ENCODE results near the gene PKHD1. TPM values are rescaled to one million over a fixed set of nuclear protein-coding genes. Genes with fewer than 3 reads are reported as not detected.

PKHD1 gene
- total and polyA plus RNA-seq, 12 donors: 0.03 to 0.22 (median 0.09) TPM; not detected in 3

DNA sequence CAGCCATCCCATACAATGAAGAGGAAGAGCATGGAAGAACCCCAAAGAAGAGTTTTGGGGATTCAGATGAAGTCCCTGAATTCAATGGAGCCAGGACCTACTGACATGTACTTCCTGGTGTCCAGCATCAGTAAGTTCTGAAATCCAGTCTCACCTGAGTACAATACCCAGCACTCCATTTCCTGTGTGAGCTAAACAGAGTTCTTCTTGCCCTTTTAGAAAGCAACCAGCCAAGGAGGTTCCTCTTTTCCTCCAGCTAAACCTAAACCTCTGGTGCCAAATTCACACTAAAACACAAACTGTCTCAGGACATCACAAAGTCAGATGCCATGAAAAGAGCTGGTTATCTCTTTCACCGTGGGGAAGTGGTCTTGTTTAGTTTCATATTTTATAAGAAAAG lies 71.5 kb downstream of the PKHD1 start:
- WGBS, 4 donors: 51 to 70% (median 62%) methylated on average over 1 of the region's 1 CpG

DNA sequence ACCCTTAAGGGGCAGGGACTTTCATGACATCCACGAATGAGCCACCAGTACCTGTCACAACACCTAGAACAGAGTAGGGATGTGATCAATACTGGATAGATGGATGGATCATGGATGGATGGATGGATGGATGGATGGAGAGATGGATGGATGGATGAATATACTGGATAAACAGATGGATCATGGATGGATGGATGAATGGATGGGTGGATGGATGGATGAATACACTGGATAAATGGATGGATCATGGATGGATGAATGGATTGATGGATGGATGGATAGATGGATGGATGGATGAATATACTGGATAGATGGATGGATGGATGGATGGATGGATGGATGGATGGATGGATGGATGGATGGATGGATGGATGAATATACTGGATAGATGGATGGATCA lies 73.0 kb downstream of the PKHD1 start:
- DNase-seq: no peak
- H3K9me3 ChIP-seq (replicated peaks in 1 of 3): no peaks in the 10 kb centered on the region
- no peak for TF ChIP-seq POLR2A (IDR thresholded peaks at IDR 0.05)
- TF ChIP-seq, protein P1, sequence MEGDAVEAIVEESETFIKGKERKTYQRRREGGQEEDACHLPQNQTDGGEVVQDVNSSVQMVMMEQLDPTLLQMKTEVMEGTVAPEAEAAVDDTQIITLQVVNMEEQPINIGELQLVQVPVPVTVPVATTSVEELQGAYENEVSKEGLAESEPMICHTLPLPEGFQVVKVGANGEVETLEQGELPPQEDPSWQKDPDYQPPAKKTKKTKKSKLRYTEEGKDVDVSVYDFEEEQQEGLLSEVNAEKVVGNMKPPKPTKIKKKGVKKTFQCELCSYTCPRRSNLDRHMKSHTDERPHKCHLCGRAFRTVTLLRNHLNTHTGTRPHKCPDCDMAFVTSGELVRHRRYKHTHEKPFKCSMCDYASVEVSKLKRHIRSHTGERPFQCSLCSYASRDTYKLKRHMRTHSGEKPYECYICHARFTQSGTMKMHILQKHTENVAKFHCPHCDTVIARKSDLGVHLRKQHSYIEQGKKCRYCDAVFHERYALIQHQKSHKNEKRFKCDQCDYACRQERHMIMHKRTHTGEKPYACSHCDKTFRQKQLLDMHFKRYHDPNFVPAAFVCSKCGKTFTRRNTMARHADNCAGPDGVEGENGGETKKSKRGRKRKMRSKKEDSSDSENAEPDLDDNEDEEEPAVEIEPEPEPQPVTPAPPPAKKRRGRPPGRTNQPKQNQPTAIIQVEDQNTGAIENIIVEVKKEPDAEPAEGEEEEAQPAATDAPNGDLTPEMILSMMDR (IDR thresholded peaks at IDR 0.05): no peak
- H3K4me3 ChIP-seq: no peak overlapping the region
- no peak overlapping the region for H3K27ac ChIP-seq
- no peaks in the 10 kb centered on the region for H3K27me3 ChIP-seq
- H3K4me1 ChIP-seq (replicated peaks in 1 of 2): no peaks in the 10 kb centered on the region
- intact Hi-C loops (cut with DNase I): loop anchor here in 1 of 2 donors (10.0 kb wide), 1 partner anchor 1200 kb away; the partner anchor contains the start of gene TFAP2B
- H3K36me3 ChIP-seq (replicated peaks in 1 of 2): no peaks in the 10 kb centered on the region
- WGBS, 4 donors: 36 to 62% (median 49%) methylated on average over 1 of the region's 1 CpG

More for the DNA sequence above, 71.5 kb downstream of the PKHD1 start:
- H3K27ac ChIP-seq: no peak overlapping the region
- H3K27me3 ChIP-seq: no peaks in the 10 kb centered on the region
- H3K4me3 ChIP-seq: no peak overlapping the region
- H3K36me3 ChIP-seq (replicated peaks in 1 of 2): no peaks in the 10 kb centered on the region
- TF ChIP-seq POLR2A (IDR thresholded peaks at IDR 0.05): no peak
- TF ChIP-seq, protein P1 (IDR thresholded peaks at IDR 0.05): no peak
- DNase-seq: no peak
- H3K4me1 ChIP-seq (replicated peaks in 1 of 2): no peaks in the 10 kb centered on the region
- intact Hi-C loops (cut with DNase I): loop anchor here in 1 of 2 donors (10.0 kb wide), 1 partner anchor 1201 kb away; the partner anchor contains the start of gene TFAP2B
- H3K9me3 ChIP-seq (replicated peaks in 1 of 3): no peaks in the 10 kb centered on the region

DNA sequence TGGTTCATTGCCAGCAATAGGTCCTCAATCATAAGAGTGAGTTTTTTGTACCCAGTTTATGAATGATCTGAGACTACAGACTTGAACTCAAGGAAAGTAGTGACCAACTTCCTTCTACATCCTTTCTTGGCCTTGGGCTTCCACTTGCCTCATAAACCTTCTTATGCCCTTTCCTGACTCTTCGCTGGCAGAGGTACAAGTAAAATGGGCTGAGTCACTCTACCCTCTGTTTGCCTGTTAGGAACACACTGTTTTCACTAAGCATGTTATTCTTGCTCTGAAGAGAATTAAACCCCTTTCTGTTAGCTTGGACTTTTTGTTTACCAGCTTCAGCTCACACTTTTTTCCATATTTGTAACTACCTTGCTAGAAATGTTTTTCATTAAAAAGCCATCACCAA lies 74.4 kb downstream of the PKHD1 start:
- H3K4me1 ChIP-seq (replicated peaks in 1 of 2): no peaks in the 10 kb centered on the region
- DNase-seq: no peak
- WGBS, 4 donors: 48 to 65% (median 60%) methylated on average over 1 of the region's 1 CpG
- peak overlapping the region in 1 of 5 donors; percentile 5 for H3K27ac ChIP-seq
- no peak overlapping the region for H3K4me3 ChIP-seq
- H3K36me3 ChIP-seq (replicated peaks in 1 of 2): no peaks in the 10 kb centered on the region
- no peaks in the 10 kb centered on the region for H3K27me3 ChIP-seq
- intact Hi-C loops (cut with DNase I): loop anchor here in 1 of 2 donors (10.0 kb wide), 1 partner anchor 1198 kb away; the partner anchor contains the start of gene TFAP2B
- TF ChIP-seq, protein P1 (IDR thresholded peaks at IDR 0.05): no peak
- no peak for TF ChIP-seq POLR2A (IDR thresholded peaks at IDR 0.05)
- H3K9me3 ChIP-seq (replicated peaks in 1 of 3): no peaks in the 10 kb centered on the region

DNA sequence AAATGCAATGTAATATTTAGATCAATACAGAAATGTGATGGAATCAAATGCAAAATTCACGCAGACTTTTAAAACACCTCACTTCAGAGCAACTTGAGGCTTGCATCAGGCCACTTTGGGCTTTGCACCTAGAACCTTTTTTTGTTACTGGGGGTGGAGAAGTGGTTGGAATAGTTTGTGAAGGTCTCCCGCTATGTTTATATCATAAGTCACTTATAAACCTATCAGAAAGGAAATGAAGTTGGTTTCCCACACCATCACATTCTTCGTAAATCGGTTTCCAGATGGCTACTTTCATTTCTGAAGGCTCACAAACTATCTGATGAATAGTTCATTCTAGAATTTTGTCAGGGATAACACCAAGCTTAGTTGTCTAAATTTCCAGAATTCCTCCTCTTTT lies 74.8 kb downstream of the PKHD1 start:
- TF ChIP-seq, protein P1 (IDR thresholded peaks at IDR 0.05): no peak
- no peaks in the 10 kb centered on the region for H3K9me3 ChIP-seq (replicated peaks in 1 of 3)
- intact Hi-C loops (cut with DNase I): loop anchor here in 1 of 2 donors (10.0 kb wide), 1 partner anchor 1198 kb away; the partner anchor contains the start of gene TFAP2B
- no peak for DNase-seq
- no peaks in the 10 kb centered on the region for H3K4me1 ChIP-seq (replicated peaks in 1 of 2)
- 83 to 88% (median 84%) methylated on average over 4 of the region's 4 CpGs for WGBS, 4 donors
- no peak overlapping the region for H3K27ac ChIP-seq
- no peaks in the 10 kb centered on the region for H3K27me3 ChIP-seq
- H3K36me3 ChIP-seq (replicated peaks in 1 of 2): no peaks in the 10 kb centered on the region
- H3K4me3 ChIP-seq: no peak overlapping the region

Data from adrenal gland (tissue), 12 donors.